Natural killer cell (primary cell): ENCODE measurements around the gene MRPL40. TPM values are rescaled to one million over a fixed set of nuclear protein-coding genes. Genes with fewer than 3 reads are reported as not detected.
"Not testable (repeated sequence)": the region's sequence is repeated elsewhere in the genome, so short reads cannot be mapped to it uniquely, and the experiment has no call there.

ENCODE experiments used
- ATAC-seq, 3 donors: fragments of 150-1000 bp in 2 of 3; fragments of 200-7000 bp in 1 of 3; cut with Tn5 transposase; 1 replicate in 1 of 3; 2 replicates in 2 of 3; pipeline ENCODE4 v1.10.0; 2021; ENCODE audit warnings: mild to moderate bottlenecking in 2 of 3, moderate library complexity in 2 of 3
- DNase-seq, 2 donors: peaks; one replicate each; pipeline versions ENCODE4 v3.0.0 to v3.0.0-alpha.2; 2013 to 2021; ENCODE audit warnings: mixed read lengths in 1 of 2
- H3K27ac ChIP-seq: one replicate; pipeline ENCODE4 v1.5.1; 2013; ENCODE audit warnings: mild to moderate bottlenecking, low read length
- H3K27me3 ChIP-seq: one replicate; pipeline ENCODE4 v1.6.1; 2013; ENCODE audit warnings: low read length; ENCODE audit not compliant: control insufficient read depth, insufficient read depth
- H3K36me3 ChIP-seq: one replicate; pipeline ENCODE4 v1.6.1; 2013; ENCODE audit warnings: low read length; ENCODE audit not compliant: control insufficient read depth, insufficient read depth
- H3K4me1 ChIP-seq: one replicate; pipeline ENCODE4 v1.6.1; 2013; ENCODE audit warnings: low read length; ENCODE audit not compliant: control insufficient read depth, insufficient read depth
- H3K4me3 ChIP-seq: one replicate; pipeline ENCODE4 v1.5.1; 2013; ENCODE audit warnings: low read length
- H3K9me3 ChIP-seq: one replicate; pipeline ENCODE4 v1.6.1; 2013; ENCODE audit warnings: low read length; ENCODE audit not compliant: control insufficient read depth, insufficient read depth
- H3K27ac Mint-ChIP-seq, 2 donors: one replicate each; pipeline ENCODE4 v1.8.0; 2022; ENCODE audit warnings: mild to moderate bottlenecking in 2 of 2, mixed read lengths in 2 of 2, moderate library complexity in 1 of 2
- H3K27me3 Mint-ChIP-seq, 2 donors: one replicate each; pipeline ENCODE4 v1.8.0; 2022; ENCODE audit warnings: low read depth in 2 of 2, mixed read lengths in 2 of 2
- H3K36me3 Mint-ChIP-seq: one replicate; pipeline ENCODE4 v1.8.0; 2022; ENCODE audit warnings: mixed read lengths
- H3K4me1 Mint-ChIP-seq, 2 donors: one replicate each; pipeline ENCODE4 v1.8.0; 2022; ENCODE audit warnings: mixed read lengths in 2 of 2
- H3K4me3 Mint-ChIP-seq: one replicate; pipeline ENCODE4 v1.8.0; 2022; ENCODE audit warnings: mild to moderate bottlenecking, moderate library complexity, mixed read lengths
- H3K9me3 Mint-ChIP-seq, 2 donors: one replicate each; pipeline ENCODE4 v1.8.0; 2022; ENCODE audit warnings: mixed read lengths in 2 of 2
- CTCF ChIP-seq: fragments of 200-600 bp; IDR thresholded peaks from one replicate; pipeline ENCODE4 v1.8.0; 2022; ENCODE audit warnings: antibody characterized with exemption
- WGBS: methylation state at CpG from one replicate; pipeline ENCODE4 v1.1.7; 2013; ENCODE audit warnings: missing lambda C conversion rate; ENCODE audit not compliant: insufficient coverage; 5-methylcytosine and 5-hydroxymethylcytosine counted together
- intact Hi-C: fragments of 100-400 bp; cut with micrococcal nuclease; formaldehyde crosslinking; loops from one replicate; pipeline ENCODE4 v1.14.2; 2022
- total RNA-seq, 4 donors: library from RNA; stranded (reverse); fragments of 120-200 nt in 1 of 4; gene quantifications; one replicate each; pipeline versions ENCODE4 v1.2.3 to v1.2.4, GENCODE V29; 2013 to 2022

MRPL40 gene
- total RNA-seq, 3 donors from 2014 or later (not counting 1 experiment from before 2014, with no cell fraction given), result 11.6 to 16.7 (median 14.2) TPM

GRCh38 chr22:19443544-19444211, 11.3 kb downstream of the MRPL40 start:
- H3K36me3 Mint-ChIP-seq, result no peaks in the 10 kb centered on the region
- no peaks in the 10 kb centered on the region for H3K9me3 Mint-ChIP-seq
- H3K4me3 ChIP-seq, result no peak overlapping the region
- intact Hi-C loops, result no loop called here
- no peak overlapping the region for H3K4me3 Mint-ChIP-seq
- H3K9me3 ChIP-seq, result no peaks in the 10 kb centered on the region
- no peak for TF ChIP-seq CTCF
- no peak overlapping the region for H3K27ac Mint-ChIP-seq
- no peak overlapping the region for H3K27ac ChIP-seq
- H3K4me1 Mint-ChIP-seq, result peaks cover 38 to 41% of the 10 kb centered on the region in 2 donors
- H3K27me3 ChIP-seq, result no peaks in the 10 kb centered on the region
- peaks cover 14% of the 10 kb centered on the region for H3K36me3 ChIP-seq
- DNase-seq (no peak), ATAC-seq (no peak)
- H3K27me3 Mint-ChIP-seq, result no peaks in the 10 kb centered on the region
- 85% methylated on average over 7 of the region's 7 CpGs for WGBS
- H3K4me1 ChIP-seq, result peaks cover 27% of the 10 kb centered on the region

- WGBS, result 88% methylated on average over 7 of the region's 9 CpGs
- H3K27me3 ChIP-seq, H3K27me3 Mint-ChIP-seq, ATAC-seq, intact Hi-C loops, DNase-seq, H3K36me3 Mint-ChIP-seq, H3K9me3 ChIP-seq, H3K9me3 Mint-ChIP-seq, H3K27ac ChIP-seq, H3K4me3 ChIP-seq: not testable (repeated sequence)
- peaks cover 38 to 42% of the 10 kb centered on the region in 2 donors for H3K4me1 Mint-ChIP-seq
- H3K4me1 ChIP-seq, result peaks cover 30% of the 10 kb centered on the region
- H3K27ac Mint-ChIP-seq, result peak overlapping the region in 1 of 2 donors; percentile 50
- H3K4me3 Mint-ChIP-seq, result peak overlapping the region; percentile 14
- peaks cover 14% of the 10 kb centered on the region for H3K36me3 ChIP-seq
Measured at GRCh38 chr22:19445279-19445982, 13.1 kb downstream of the MRPL40 start.

- TF ChIP-seq CTCF, result no peak
- Mint-ChIP-seq H3K4me3 (peak overlapping the region; percentile 96), H3K27ac (peak overlapping the region; percentile 83 to 95), H3K36me3 (no peaks in the 10 kb centered on the region), H3K4me1 (peaks cover 33 to 41% of the 10 kb centered on the region in 2 donors), H3K27me3 (no peaks in the 10 kb centered on the region), H3K9me3 (no peaks in the 10 kb centered on the region)
- Histone ChIP-seq H3K4me1 (peaks cover 30% of the 10 kb centered on the region), H3K4me3 (peak overlapping the region; percentile 71), H3K27me3 (no peaks in the 10 kb centered on the region), H3K36me3 (peaks cover 14% of the 10 kb centered on the region), H3K9me3 (no peaks in the 10 kb centered on the region), H3K27ac (peak overlapping the region; percentile 97)
- 29% methylated on average over 21 of the region's 22 CpGs for WGBS
- intact Hi-C loops, result loop anchor here (1.0 kb wide), 3 partner anchors 14 to 31 kb away; partner anchors contain the start of gene MRPL40
- ATAC-seq (peak in 1 of 3 donors; percentile 0), DNase-seq (no peak)
Measured at GRCh38 chr22:19446603-19447329, 14.4 kb downstream of the MRPL40 start.
